Thyroid gland (tissue), 4 donors: Measurements from ENCODE around the gene MEOX1. TPM values are rescaled to one million over a fixed set of nuclear protein-coding genes. Genes with fewer than 3 reads are reported as not detected.

Source experiments
- DNase-seq, 2 donors: peaks; one replicate each; pipeline ENCODE4 v3.0.0-alpha.2; 2019
- H3K27ac ChIP-seq, 3 donors: fragments of 200-600 bp; sonication (generic); 1 replicate in 2 of 3; 2 replicates in 1 of 3; pipeline ENCODE4 v1.5.1; 2016 to 2019; ENCODE audit warnings: mild to moderate bottlenecking in 1 of 3, moderate library complexity in 1 of 3
- H3K27me3 ChIP-seq: fragments of 200-600 bp; sonication (generic); one replicate; pipeline ENCODE4 v1.5.1; 2019
- H3K36me3 ChIP-seq, 2 donors: fragments of 200-600 bp; sonication (generic); one replicate each; pipeline ENCODE4 v1.5.1; 2016 to 2019
- H3K4me1 ChIP-seq, 2 donors: fragments of 200-600 bp; sonication (generic); one replicate each; pipeline ENCODE4 v1.5.1; 2017 to 2019
- H3K4me3 ChIP-seq, 3 donors: fragments of 200-600 bp; sonication (generic); replicated peaks in 1 of 3; 1 replicate in 2 of 3; 2 replicates in 1 of 3; pipeline ENCODE4 v1.5.1; 2016; ENCODE audit warnings: mild to moderate bottlenecking in 1 of 3
- H3K9me3 ChIP-seq: fragments of 200-600 bp; sonication (generic); one replicate; pipeline ENCODE4 v1.5.1; 2017
- POLR2A ChIP-seq, 2 donors: fragments of 450-650 bp; IDR thresholded peaks; one replicate each; pipeline ENCODE4 v1.6.1; 2017; ENCODE audit warnings: antibody characterized with exemption in 2 of 2, mild to moderate bottlenecking in 2 of 2, moderate library complexity in 1 of 2
- WGBS, 2 donors: methylation state at CpG; one replicate each; pipeline ENCODE4 v1.1.5; 2017; 5-methylcytosine and 5-hydroxymethylcytosine counted together
- intact Hi-C: fragments of 100-400 bp; cut with DNase I; formaldehyde crosslinking; loops from one replicate; pipeline ENCODE4 v1.15.1; 2023
- total RNA-seq, 4 donors: library from RNA; depleted of rRNA; stranded (reverse); fragments of >200 nt; gene quantifications; one replicate each; pipeline ENCODE4 v1.2.3, GENCODE V29; 2016
- TF ChIP-seq, protein P1 (sequence below), 6 experiments: fragments of 200-600 bp in 3 of 6; fragments of 450-650 bp in 3 of 6; sonication (generic) in 3 of 6; IDR thresholded peaks; one replicate each; pipeline ENCODE4 v1.5.1; 2016 to 2019; ENCODE audit warnings: antibody characterized with exemption in 6 of 6, mild to moderate bottlenecking in 2 of 6, inconsistent platforms in 1 of 6, moderate library complexity in 1 of 6

The MEOX1 gene
- total RNA-seq, 4 donors from 2014 or later = 1.1 to 1.9 (median 1.4) TPM; not detected in 1

DNA sequence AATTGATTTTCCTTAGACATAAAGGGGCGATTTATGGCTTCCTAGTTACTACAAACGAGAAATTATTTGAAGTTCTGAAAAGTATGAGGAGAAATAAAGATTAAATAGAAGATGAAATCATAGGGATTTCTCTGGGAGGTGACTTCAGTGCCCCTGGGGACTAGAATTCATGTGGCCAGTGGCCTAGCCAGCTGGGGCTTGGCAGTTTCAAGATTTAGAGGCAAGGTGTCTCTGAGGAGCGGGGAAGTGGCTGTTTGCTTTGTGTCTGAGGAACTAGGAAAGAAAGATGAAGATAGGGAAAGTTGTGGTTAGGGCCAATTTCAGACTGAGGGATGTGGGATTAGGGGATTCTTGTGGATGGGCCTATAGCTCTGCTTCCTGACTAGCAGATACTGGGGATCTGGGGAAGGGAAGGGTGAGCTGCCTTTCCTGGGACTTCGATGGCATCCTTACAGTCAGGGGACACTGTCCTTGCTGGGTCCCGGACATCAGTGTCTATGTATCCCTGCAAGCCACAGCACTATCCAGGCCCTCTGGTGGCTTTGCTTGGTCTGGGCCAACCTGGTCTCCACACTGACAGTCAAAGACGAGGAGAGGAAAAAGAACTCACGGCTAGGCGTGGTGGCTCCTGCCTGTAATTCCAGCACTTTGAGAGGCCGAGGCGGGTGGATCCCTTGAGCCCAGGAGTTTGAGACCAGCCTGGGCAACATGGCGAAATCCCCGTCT is 22.4 kb upstream of the MEOX1 start:
- Histone ChIP-seq H3K9me3 (no peaks in the 10 kb centered on the region), H3K27me3 (no peaks in the 10 kb centered on the region), H3K4me3 (no peak overlapping the region), H3K4me1 (no peaks in the 10 kb centered on the region), H3K36me3 (no peaks in the 10 kb centered on the region), H3K27ac (no peak overlapping the region)
- TF ChIP-seq, protein P1, sequence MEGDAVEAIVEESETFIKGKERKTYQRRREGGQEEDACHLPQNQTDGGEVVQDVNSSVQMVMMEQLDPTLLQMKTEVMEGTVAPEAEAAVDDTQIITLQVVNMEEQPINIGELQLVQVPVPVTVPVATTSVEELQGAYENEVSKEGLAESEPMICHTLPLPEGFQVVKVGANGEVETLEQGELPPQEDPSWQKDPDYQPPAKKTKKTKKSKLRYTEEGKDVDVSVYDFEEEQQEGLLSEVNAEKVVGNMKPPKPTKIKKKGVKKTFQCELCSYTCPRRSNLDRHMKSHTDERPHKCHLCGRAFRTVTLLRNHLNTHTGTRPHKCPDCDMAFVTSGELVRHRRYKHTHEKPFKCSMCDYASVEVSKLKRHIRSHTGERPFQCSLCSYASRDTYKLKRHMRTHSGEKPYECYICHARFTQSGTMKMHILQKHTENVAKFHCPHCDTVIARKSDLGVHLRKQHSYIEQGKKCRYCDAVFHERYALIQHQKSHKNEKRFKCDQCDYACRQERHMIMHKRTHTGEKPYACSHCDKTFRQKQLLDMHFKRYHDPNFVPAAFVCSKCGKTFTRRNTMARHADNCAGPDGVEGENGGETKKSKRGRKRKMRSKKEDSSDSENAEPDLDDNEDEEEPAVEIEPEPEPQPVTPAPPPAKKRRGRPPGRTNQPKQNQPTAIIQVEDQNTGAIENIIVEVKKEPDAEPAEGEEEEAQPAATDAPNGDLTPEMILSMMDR (IDR thresholded peaks at IDR 0.05) = no peak
- no peak for TF ChIP-seq POLR2A (IDR thresholded peaks at IDR 0.05)
- no peak for DNase-seq
- WGBS, 2 donors = 88 to 93% methylated on average over 12 of the region's 12 CpGs
- intact Hi-C loops = no loop called here

DNA sequence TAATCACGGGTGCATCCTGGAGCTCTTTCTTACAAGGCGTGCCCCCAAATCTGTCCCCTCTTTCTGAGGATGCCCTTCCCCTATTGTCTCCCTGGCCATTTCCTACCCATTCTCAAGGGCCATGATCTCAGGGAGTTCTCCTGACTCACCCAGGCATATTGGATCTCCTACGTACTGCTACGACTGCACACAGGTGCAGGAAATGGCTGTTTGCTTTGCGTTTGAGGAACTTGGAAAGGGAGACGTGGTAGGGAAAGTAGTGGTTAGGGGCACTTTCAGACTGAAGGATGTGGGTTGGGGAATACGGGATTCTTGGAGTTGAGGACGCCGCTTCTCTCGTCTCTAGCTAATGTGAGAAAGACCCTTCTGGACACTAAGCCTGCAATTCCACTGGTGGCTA is 18.7 kb upstream of the MEOX1 start:
- TF ChIP-seq, protein P1 (IDR thresholded peaks at IDR 0.05) = no peak
- TF ChIP-seq POLR2A (IDR thresholded peaks at IDR 0.05) = no peak
- intact Hi-C loops = no loop called here
- H3K36me3 ChIP-seq = no peaks in the 10 kb centered on the region
- no peaks in the 10 kb centered on the region for H3K27me3 ChIP-seq
- no peak overlapping the region for H3K27ac ChIP-seq
- peaks cover 0 to 5% of the 10 kb centered on the region in 2 donors for H3K4me1 ChIP-seq
- no peaks in the 10 kb centered on the region for H3K9me3 ChIP-seq
- no peak overlapping the region for H3K4me3 ChIP-seq
- 73 to 74% methylated on average over 10 of the region's 10 CpGs for WGBS, 2 donors
- DNase-seq = no peak

DNA sequence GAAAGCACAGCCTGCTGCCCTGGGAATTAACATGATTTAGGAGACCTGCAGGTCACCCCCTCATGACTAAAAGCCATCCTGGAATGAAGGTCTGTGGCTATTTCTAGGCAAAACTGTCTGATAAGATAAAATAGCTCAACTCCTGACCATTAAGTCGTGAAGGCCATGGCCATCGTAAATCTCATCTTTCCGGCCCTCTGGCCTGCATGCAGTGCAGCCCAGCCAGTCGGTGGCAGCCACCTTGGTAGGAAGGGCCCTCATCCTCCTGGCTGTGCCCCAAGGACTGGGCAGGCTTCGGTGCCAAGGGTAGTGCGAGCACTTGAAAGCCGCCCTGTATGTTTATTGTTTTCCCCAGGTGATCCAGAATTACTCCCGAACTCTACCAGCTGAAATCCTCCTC is 18.2 kb upstream of the MEOX1 start:
- no peak overlapping the region for H3K27ac ChIP-seq
- WGBS, 2 donors = 62 to 68% methylated on average over 6 to 8 of the region's 8 CpGs
- no peaks in the 10 kb centered on the region for H3K9me3 ChIP-seq
- peaks cover 0 to 5% of the 10 kb centered on the region in 2 donors for H3K4me1 ChIP-seq
- no peak overlapping the region for H3K4me3 ChIP-seq
- no peak for DNase-seq
- H3K27me3 ChIP-seq = no peaks in the 10 kb centered on the region
- intact Hi-C loops = no loop called here
- TF ChIP-seq POLR2A (IDR thresholded peaks at IDR 0.05) = no peak
- TF ChIP-seq, protein P1 (IDR thresholded peaks at IDR 0.05) = no peak
- no peaks in the 10 kb centered on the region for H3K36me3 ChIP-seq

DNA sequence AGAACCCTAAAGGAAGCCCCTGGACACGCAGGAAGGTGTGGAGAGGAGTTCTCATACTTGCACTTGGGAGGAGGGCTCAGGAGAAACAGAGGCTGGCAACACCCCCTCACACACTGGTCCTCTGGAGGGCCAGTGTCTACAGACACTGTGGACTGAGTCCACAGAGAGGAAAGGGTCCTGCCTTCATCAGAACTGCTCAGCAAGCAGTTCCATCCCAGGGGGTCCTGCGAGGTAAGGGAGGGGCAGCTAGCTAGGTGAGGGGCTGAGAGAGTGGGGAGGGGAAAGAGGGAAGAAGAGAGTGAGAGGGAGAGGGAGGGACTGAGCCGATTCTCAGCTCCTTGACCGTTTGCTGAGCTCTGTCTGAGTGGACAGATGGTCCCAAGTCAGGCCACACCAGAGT is 17.7 kb upstream of the MEOX1 start:
- no peaks in the 10 kb centered on the region for H3K27me3 ChIP-seq
- intact Hi-C loops = no loop called here
- H3K4me1 ChIP-seq = peaks cover 0 to 5% of the 10 kb centered on the region in 2 donors
- DNase-seq = no peak
- no peak for TF ChIP-seq POLR2A (IDR thresholded peaks at IDR 0.05)
- TF ChIP-seq, protein P1 (IDR thresholded peaks at IDR 0.05) = no peak
- WGBS, 2 donors = 26 to 43% methylated on average over 4 of the region's 4 CpGs
- no peaks in the 10 kb centered on the region for H3K36me3 ChIP-seq
- H3K4me3 ChIP-seq = no peak overlapping the region
- no peaks in the 10 kb centered on the region for H3K9me3 ChIP-seq
- H3K27ac ChIP-seq = no peak overlapping the region

DNA sequence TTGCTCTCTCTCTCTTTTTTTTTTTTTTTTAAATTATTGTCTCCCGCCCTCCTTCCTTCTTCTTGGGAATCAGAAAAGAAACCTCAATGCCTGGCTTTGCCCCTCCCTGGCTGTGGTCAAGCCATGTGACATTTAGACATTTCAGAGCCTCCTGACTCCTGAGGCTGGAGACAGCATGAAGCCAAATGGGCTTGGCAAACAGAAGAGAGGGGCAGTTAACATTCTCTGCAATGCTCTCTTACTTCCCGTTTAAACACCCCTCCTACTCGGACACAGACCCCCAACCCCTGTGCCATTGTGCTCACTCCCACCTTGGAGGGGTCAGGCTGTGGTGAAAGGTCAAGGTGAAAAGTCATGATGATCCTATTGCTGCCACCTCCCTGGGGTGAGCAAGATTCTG is 14.7 kb upstream of the MEOX1 start:
- no peaks in the 10 kb centered on the region for H3K9me3 ChIP-seq
- H3K4me1 ChIP-seq = peaks cover 0 to 9% of the 10 kb centered on the region in 2 donors
- 74 to 93% methylated on average over 3 of the region's 3 CpGs for WGBS, 2 donors
- no peak overlapping the region for H3K4me3 ChIP-seq
- no peak for DNase-seq
- TF ChIP-seq POLR2A (IDR thresholded peaks at IDR 0.05) = no peak
- TF ChIP-seq, protein P1 (IDR thresholded peaks at IDR 0.05) = no peak
- intact Hi-C loops = no loop called here
- no peak overlapping the region for H3K27ac ChIP-seq
- H3K27me3 ChIP-seq = no peaks in the 10 kb centered on the region
- no peaks in the 10 kb centered on the region for H3K36me3 ChIP-seq
